H54 (cell line): ENCODE results near the gene INSIG1.

ENCODE experiments used
- DNase-seq: peaks from one replicate; pipeline ENCODE4 v3.0.0; 2011; ENCODE audit warnings: low spot score, mixed read lengths; ENCODE audit not compliant: insufficient read length
- FAIRE-seq: peaks from 3 replicates; lab custom pipeline; 2011; peaks lifted over from hg19 to GRCh38; lab: Jason Lieb, UNC
- POLR2A ChIP-seq: IDR thresholded peaks from 2 replicates; pipeline ENCODE4 v1.6.1; 2011; ENCODE audit warnings: low read depth, mild to moderate bottlenecking, low read length

The INSIG1 gene

DNA sequence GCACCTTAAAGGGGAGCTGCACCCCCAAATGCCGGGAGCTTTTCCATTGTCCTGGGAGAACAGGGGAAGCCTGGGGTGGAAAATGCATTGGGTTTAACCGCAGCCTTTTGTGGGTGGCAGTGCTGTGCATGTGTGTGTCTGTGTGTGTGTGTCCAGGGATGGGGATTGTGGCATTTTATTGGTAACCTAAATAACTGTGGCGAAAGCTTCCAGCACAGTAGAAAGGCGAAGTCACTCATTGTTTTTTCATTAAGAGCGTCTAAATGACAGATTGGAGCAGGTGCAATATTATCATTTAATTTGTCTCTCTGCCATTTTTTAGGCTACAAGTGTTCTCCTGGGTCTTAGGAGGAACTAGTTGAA is 55.1 kb downstream of the INSIG1 start:
- no peak for FAIRE-seq
- no peak for TF ChIP-seq POLR2A
- DNase-seq = no peak

DNA sequence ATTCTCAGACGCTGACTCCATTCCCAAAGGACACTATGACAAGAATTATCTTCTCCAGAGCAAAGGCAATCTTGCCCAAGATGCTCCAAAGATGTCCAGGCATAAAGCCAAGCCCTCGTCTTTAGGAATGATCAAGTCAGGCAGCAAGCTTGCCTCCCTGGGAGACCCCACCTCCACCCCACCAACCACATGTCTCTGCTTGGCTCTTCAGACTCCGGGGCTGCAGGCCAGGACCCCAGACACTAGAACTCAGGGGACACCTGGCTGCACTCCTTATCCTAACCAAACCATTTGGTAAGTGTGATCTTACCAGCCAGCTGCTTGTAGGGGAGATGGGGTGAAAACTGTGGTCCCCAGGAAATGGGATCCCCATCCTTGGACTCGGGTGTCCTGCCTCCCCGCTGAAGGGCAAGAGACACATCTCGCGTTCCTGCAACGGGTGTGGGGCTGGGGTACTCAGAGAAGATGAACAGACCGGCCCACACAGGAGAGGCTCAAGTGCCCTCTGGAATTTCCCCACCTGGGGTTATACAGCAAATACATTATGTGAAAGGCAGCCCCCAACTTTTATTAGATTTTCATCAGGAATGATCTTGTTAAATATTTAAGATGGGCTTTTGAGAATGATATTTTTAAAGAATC is 55.7 kb downstream of the INSIG1 start:
- DNase-seq (no peak), FAIRE-seq (no peak)
- no peak for TF ChIP-seq POLR2A

DNA sequence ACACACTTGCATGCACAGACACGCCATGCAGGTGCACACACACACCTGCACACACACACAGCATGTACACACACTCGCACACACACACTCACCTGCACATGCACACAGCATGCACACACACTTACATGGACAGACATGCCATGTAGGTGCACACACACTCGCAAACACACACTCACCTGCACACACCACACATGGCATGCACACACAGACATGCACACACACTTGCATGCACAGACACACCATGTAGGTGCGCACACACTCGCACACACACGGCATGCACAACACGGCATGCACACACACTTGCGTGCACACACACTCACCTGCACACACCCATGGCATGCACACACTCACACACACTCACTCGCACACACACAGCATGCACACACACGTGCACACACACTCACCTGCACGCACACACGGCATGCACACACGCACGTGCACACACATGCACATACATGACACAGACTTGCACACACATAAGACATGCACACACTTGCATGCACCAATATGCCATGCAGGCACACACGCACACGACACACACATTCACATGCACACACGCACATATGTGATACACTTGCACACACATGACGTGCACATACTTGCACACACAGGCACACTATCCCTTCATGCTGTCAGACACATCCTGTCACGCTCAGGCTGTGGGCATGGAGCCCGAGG is 56.8 kb downstream of the INSIG1 start:
- DNase-seq (no peak), FAIRE-seq (no peak)
- TF ChIP-seq POLR2A = no peak

DNA sequence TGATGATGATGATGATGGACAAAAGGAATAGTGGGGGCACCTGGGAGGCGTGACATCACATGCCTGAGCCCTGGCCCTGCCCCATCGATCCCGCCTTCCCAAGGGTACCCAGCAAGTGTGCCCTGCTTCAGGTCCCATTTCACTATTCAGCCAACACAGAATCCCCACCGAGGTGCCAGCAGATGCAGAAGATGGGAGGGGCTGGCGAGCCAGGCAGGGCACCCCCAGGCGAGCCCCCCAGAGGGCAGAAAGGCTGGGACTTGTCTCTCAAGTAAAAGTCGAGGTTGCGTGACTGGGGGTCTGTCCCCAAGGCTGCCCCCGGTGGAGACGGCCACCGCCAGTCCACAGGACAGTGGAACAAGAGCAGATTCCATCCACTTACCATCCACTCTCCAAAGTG is 57.5 kb downstream of the INSIG1 start:
- DNase-seq (no peak), FAIRE-seq (no peak)
- no peak for TF ChIP-seq POLR2A

DNA sequence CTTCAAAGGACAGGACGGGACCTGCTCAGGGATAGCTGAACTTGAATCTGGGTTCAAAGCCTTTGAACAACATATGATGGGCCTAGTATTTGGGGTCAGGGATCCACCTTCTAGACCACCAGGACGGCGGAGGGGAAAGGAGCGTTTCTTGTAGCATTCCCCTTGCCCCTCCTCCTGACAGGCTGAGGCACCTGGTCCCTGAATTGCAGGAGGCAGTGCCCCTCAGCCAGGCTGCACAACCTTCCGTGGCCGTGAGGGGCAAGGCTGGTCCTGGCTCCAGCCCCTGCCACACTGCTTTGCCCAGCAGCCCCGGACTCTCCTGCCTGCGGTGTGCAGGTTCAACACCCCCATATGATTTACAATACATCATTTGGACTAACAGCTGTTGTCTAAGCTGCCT is 58.1 kb downstream of the INSIG1 start:
- FAIRE-seq = no peak
- no peak for TF ChIP-seq POLR2A
- no peak for DNase-seq

DNA sequence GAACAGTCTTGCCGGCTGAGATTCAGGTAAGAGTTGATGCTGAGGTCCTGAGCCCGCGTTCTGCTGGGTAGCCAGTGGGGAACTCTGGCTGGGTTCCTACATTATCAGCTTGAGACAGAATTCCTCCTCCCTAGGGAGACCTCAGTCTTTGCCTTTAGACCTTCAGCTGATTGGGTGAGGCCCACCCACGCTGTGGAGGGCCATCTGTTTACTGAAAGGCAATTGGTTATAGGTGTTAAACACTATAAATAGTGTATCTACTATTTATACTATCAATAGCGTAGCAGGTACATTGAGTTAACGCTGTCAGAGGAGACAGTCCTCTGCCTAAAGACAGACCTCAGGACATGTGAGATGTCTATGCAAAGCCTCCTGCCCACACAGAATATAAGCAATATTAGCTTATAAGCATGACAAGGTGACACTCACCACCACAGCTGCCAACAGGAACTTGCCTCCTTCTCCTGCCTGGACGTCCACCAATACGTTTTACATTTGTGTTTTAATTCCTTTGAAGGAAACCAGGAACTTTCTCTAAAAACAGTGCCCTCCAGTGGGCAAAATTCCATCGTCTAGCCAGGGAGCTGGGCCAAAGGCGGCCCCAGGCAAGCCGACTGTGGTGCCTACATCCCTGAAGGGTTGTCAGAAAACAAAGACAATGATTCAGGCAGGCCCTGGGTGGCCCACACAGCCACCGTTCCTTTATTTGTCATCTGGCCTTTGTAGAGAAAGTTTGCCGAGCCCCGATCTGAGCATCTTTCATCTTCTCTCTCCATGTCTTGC is 58.8 kb downstream of the INSIG1 start:
- no peak for DNase-seq
- TF ChIP-seq POLR2A = no peak
- FAIRE-seq = no peak

DNA sequence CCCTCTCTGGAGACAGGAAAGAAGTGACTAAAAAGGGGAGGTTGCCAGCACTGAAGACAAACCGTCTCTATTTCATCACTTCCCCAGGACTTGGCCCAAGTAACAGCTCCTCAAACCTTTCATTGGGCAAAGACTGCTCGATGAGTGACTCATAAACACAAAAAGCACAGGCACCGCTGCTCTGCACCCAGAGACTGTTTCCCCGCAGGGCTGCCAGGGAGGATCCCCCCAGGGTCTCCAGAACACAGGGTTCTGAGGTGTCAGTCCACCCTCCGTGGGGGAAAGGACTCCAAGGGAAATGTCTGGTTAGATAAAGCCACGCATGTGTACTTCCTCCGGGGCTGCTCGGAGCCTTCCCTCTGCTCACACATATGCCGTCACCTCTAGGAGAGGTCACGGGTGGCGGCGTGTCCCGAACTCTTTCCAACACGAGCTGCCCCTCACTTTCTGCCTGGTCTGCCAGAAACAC is 59.9 kb downstream of the INSIG1 start:
- TF ChIP-seq POLR2A = no peak
- no peak for FAIRE-seq

DNA sequence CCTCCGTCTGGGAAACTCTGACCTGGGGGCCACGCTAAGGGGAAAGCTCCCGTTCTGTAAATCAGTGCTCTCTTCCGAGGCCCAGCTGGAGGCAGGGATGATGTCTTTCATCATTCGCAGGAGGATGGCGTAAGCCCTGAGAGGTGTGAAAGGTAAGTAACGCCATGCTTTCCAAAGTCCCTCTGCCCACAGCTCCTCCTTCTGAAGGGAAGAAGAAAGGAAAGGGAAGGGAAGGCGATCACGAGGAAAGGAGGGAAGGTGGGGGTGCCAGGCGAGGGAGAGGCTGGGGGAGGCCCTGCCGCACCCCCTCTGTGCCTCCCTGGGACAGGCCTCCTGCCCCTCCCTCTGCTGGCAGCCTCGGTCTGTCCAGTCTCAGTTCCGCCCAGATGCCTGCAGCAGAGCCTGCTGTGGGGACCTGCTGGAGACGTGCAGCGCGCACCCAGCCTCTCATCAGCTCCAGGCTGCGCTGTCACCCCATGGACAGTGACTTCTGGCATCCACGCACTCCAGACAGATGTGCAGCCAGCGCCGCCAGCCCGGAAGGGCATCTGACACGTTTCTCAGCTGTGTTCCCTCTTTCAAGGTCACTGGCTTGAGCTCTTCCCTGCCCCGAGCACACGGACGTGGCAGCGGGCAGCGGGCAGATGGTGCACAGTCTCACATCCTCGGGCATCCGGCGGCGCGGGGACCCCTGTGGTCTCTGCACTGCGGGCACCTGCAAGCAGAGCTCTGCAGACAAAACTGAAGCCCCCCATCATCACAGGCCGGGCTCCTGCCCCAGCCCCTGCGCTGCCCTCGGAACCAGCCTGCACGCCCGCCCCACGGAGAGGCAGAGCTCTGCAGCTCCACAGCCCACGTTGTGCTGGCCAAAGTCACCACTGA is 60.6 kb downstream of the INSIG1 start:
- TF ChIP-seq POLR2A = no peak
- FAIRE-seq (no peak), DNase-seq (no peak)

More for the DNA sequence above, 59.9 kb downstream of the INSIG1 start:
- peak; percentile 60 for DNase-seq

DNA sequence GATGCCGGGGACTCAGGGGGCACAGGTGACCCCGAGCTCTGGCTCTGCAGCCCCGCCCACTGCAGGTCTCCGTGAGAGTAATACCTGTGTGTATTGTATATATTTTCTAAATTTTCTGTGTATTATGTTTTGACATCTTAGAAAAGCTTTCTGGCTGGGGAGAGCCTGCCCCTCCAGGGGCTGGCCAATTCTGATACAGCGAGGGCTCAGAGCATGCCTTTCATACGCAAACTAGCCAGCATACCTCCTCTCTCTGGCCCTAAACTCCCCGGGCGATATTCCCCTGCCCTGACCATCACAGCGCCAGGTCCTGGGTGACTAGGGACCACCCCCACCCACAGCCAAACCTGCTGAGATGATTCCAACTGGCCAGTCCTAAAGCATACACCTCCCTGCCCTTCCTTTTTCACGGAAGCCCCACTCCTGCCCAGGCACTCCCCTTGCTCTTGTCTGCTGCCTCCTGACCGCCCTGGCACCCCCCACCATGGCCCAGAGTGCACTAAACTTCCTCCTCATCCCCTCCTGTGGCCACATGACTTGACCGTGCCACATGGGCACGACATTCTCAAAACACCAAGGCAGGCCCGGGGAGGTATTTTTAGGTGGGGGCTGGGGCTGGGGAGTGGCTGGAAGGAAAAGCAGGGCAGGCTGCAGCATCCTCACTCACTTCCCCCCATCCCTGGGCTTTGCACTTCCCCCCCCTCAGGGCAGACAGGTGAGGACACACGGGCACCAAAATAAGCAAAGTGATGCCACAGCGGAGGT is 61.5 kb downstream of the INSIG1 start:
- DNase-seq (no peak), FAIRE-seq (no peak)
- no peak for TF ChIP-seq POLR2A
